Activated CD8-positive, alpha-beta T cell treated with anti-CD3 and anti-CD28 coated beads, Interleukin-2, amount 10 ng/mL, durations not matched to agents 7 days and 5 days (primary cell): ENCODE measurements around the gene NMRK2. TPM values are rescaled to one million over a fixed set of nuclear protein-coding genes. Genes with fewer than 3 reads are reported as not detected.
"Not testable (repeated sequence)": the region's sequence is repeated elsewhere in the genome, so short reads cannot be mapped to it uniquely, and the experiment has no call there.

Source experiments
- ATAC-seq: fragments of 150-1000 bp; cut with Tn5 transposase; one replicate; pipeline ENCODE4 v1.10.0; 2021; ENCODE audit warnings: moderate library complexity
- CTCF ChIA-PET: fragments of 350-600 bp; sonication (Branson Sonifier 250); formaldehyde crosslinking; loops from one replicate; lab custom pipeline; 2021; ENCODE audit warnings: antibody characterized with exemption; lab: Charles Lee
- POLR2A ChIA-PET: fragments of 350-600 bp; sonication (Branson Sonifier 250); formaldehyde crosslinking; loops from one replicate; lab custom pipeline; 2021; ENCODE audit warnings: antibody characterized with exemption; lab: Charles Lee
- DNase-seq: peaks from one replicate; pipeline ENCODE4 v3.0.0-alpha.2; 2020
- H3K27ac Mint-ChIP-seq: one replicate; pipeline ENCODE4 v1.8.0; 2021; ENCODE audit warnings: mild to moderate bottlenecking, mixed read lengths
- H3K27me3 Mint-ChIP-seq: one replicate; pipeline ENCODE4 v1.8.0; 2021; ENCODE audit warnings: low read depth, mixed read lengths
- H3K36me3 Mint-ChIP-seq: one replicate; pipeline ENCODE4 v1.8.0; 2021; ENCODE audit warnings: low read depth, mixed read lengths
- H3K4me1 Mint-ChIP-seq: one replicate; pipeline ENCODE4 v1.8.0; 2021; ENCODE audit warnings: low read depth, mixed read lengths
- H3K4me3 Mint-ChIP-seq: one replicate; pipeline ENCODE4 v1.8.0; 2021; ENCODE audit warnings: mild to moderate bottlenecking, mixed read lengths
- H3K9me3 Mint-ChIP-seq: one replicate; pipeline ENCODE4 v1.8.0; 2022; ENCODE audit warnings: mixed read lengths; ENCODE audit not compliant: insufficient read depth
- total RNA-seq, 2 experiments: library from RNA; stranded (reverse); gene quantifications; one replicate each; pipeline ENCODE4 v1.2.3, GENCODE V29; 2021

NMRK2 gene
- total RNA-seq, 2 experiments from 2014 or later, result not detected

GRCh38 chr19:3942790-3943409, 10.0 kb downstream of the NMRK2 start:
- POLR2A ChIA-PET, result no interaction called here
- Mint-ChIP-seq H3K9me3 (no peaks in the 10 kb centered on the region), H3K36me3 (no peaks in the 10 kb centered on the region)

GRCh38 chr19:3944018-3944721, 11.3 kb downstream of the NMRK2 start:
- Mint-ChIP-seq H3K9me3 (no peaks in the 10 kb centered on the region), H3K4me1 (peaks cover 13% of the 10 kb centered on the region), H3K27me3 (no peaks in the 10 kb centered on the region), H3K36me3 (no peaks in the 10 kb centered on the region), H3K4me3 (no peak overlapping the region), H3K27ac (peak overlapping the region; percentile 65)
- ATAC-seq (peak; percentile 53), DNase-seq (peak; percentile 33)
- ChIA-PET POLR2A (no interaction called here), CTCF (no interaction called here)

More at GRCh38 chr19:3942790-3943409, 10.0 kb downstream of the NMRK2 start:
- ATAC-seq, result no peak
- H3K27me3 Mint-ChIP-seq, result no peaks in the 10 kb centered on the region
- CTCF ChIA-PET, result no interaction called here
- no peak for DNase-seq
- no peak overlapping the region for H3K4me3 Mint-ChIP-seq
- H3K27ac Mint-ChIP-seq, result no peak overlapping the region
- peaks cover 13% of the 10 kb centered on the region for H3K4me1 Mint-ChIP-seq

GRCh38 chr19:3945838-3946237, 13.0 kb downstream of the NMRK2 start:
- ATAC-seq (no peak), DNase-seq (no peak)
- Mint-ChIP-seq H3K27me3 (no peaks in the 10 kb centered on the region), H3K36me3 (no peaks in the 10 kb centered on the region), H3K4me1 (peaks cover 17% of the 10 kb centered on the region), H3K27ac (no peak overlapping the region), H3K9me3 (no peaks in the 10 kb centered on the region), H3K4me3 (no peak overlapping the region)
- ChIA-PET CTCF (no interaction called here), POLR2A (interaction anchor here (0.6 kb wide), 1 partner anchor 50 kb away, joined by 3 read pairs; no protein-coding TSS in a partner anchor)

GRCh38 chr19:3947316-3947933, 14.6 kb downstream of the NMRK2 start:
- POLR2A ChIA-PET, DNase-seq, ATAC-seq, H3K4me3 Mint-ChIP-seq, H3K36me3 Mint-ChIP-seq, H3K27me3 Mint-ChIP-seq, H3K27ac Mint-ChIP-seq, CTCF ChIA-PET, H3K9me3 Mint-ChIP-seq: not testable (repeated sequence)
- H3K4me1 Mint-ChIP-seq, result peaks cover 25% of the 10 kb centered on the region

GRCh38 chr19:3949294-3949693, 16.4 kb downstream of the NMRK2 start:
- Mint-ChIP-seq H3K4me1 (peaks cover 16% of the 10 kb centered on the region), H3K9me3 (no peaks in the 10 kb centered on the region), H3K4me3 (no peak overlapping the region), H3K27me3 (no peaks in the 10 kb centered on the region), H3K27ac (no peak overlapping the region), H3K36me3 (no peaks in the 10 kb centered on the region)
- no peak for ATAC-seq
- POLR2A ChIA-PET, result interaction anchor here (1.5 kb wide), 1 partner anchor 36 kb away, joined by 3 read pairs; the partner anchor contains the start of gene EEF2
- CTCF ChIA-PET, result no interaction called here
- DNase-seq, result no peak

- ChIA-PET POLR2A (interaction anchor here (1.6 kb wide), 1 partner anchor 35 kb away, joined by 6 read pairs; the partner anchor contains the start of gene EEF2), CTCF (interaction anchor here (0.7 kb wide), 1 partner anchor 10 kb away, joined by 3 read pairs; no protein-coding TSS in a partner anchor)
- Mint-ChIP-seq H3K9me3 (no peaks in the 10 kb centered on the region), H3K27me3 (no peaks in the 10 kb centered on the region), H3K4me1 (peaks cover 13% of the 10 kb centered on the region), H3K27ac (no peak overlapping the region), H3K4me3 (peak overlapping the region; percentile 40), H3K36me3 (no peaks in the 10 kb centered on the region)
- ATAC-seq, result no peak
- DNase-seq, result no peak
Observed at GRCh38 chr19:3949997-3950859, 17.4 kb downstream of the NMRK2 start.

- ChIA-PET CTCF (interaction anchor here (0.7 kb wide), 1 partner anchor 9 kb away, joined by 3 read pairs; no protein-coding TSS in a partner anchor), POLR2A (interaction anchor here (1.6 kb wide), 1 partner anchor 34 kb away, joined by 6 read pairs; the partner anchor contains the start of gene EEF2)
- DNase-seq (no peak), ATAC-seq (peak; percentile 55)
- Mint-ChIP-seq H3K27me3 (no peaks in the 10 kb centered on the region), H3K4me1 (peaks cover 13% of the 10 kb centered on the region), H3K27ac (peak overlapping the region; percentile 64), H3K36me3 (no peaks in the 10 kb centered on the region), H3K9me3 (no peaks in the 10 kb centered on the region), H3K4me3 (peak overlapping the region; percentile 58)
Observed at GRCh38 chr19:3950871-3951861, 18.3 kb downstream of the NMRK2 start.

GRCh38 chr19:3952755-3953276, 19.9 kb downstream of the NMRK2 start:
- not testable (repeated sequence) for H3K4me3 Mint-ChIP-seq, H3K9me3 Mint-ChIP-seq

GRCh38 chr19:3954107-3954506, 21.2 kb downstream of the NMRK2 start:
- Mint-ChIP-seq H3K9me3 (no peaks in the 10 kb centered on the region), H3K27me3 (no peaks in the 10 kb centered on the region), H3K4me1 (peaks cover 12% of the 10 kb centered on the region), H3K4me3 (no peak overlapping the region), H3K27ac (no peak overlapping the region), H3K36me3 (peaks cover 3% of the 10 kb centered on the region)
- ChIA-PET CTCF (no interaction called here), POLR2A (interaction anchor here (0.7 kb wide), 1 partner anchor 9 kb away, joined by 3 read pairs; no protein-coding TSS in a partner anchor)
- ATAC-seq (no peak), DNase-seq (no peak)

More at GRCh38 chr19:3952755-3953276, 19.9 kb downstream of the NMRK2 start:
- H3K36me3 Mint-ChIP-seq, DNase-seq, H3K27ac Mint-ChIP-seq, CTCF ChIA-PET, H3K27me3 Mint-ChIP-seq, ATAC-seq: not testable (repeated sequence)
- peaks cover 12% of the 10 kb centered on the region for H3K4me1 Mint-ChIP-seq
- POLR2A ChIA-PET, result interaction anchor here (0.6 kb wide), 1 partner anchor 26 kb away, joined by 4 read pairs; no protein-coding TSS in a partner anchor

- H3K4me3 Mint-ChIP-seq, H3K27ac Mint-ChIP-seq, POLR2A ChIA-PET, CTCF ChIA-PET, ATAC-seq, H3K27me3 Mint-ChIP-seq, H3K36me3 Mint-ChIP-seq, H3K9me3 Mint-ChIP-seq, DNase-seq: not testable (repeated sequence)
- peaks cover 12% of the 10 kb centered on the region for H3K4me1 Mint-ChIP-seq
Observed at GRCh38 chr19:3955276-3955675, 22.4 kb downstream of the NMRK2 start.
